Measurements from ENCODE around the gene FAM9B.

The FAM9B gene

DNA sequence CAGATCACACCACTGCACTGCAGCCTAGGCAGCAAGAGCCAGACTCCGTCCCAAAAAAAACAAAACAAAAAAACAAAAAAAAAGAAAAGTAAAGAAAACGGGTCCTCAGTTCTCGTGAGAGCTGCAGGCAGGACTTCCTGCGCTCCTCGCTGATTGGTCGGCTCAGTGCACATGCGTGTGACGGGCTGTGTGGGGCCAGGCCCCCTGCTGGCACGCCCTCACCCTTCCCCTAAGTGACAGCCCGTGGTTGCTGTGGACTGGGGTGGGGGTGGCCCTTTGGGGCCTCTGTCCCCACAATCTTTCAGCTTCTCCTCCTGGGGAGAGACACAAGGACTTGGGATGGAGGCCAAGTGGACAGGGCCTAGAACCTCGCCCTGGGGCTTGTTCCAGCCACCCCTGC is at the start of gene FAM9B:
FAM9B (minus strand) TSS at position 139 of the 400 bp plus-strand sequence. CDS start 1,141 bp downstream, outside the sequence.
- H3K4me3 ChIP-seq (ENCODE audit: low read depth, low read length) = no peak within 1 kb of the TSS

DNA sequence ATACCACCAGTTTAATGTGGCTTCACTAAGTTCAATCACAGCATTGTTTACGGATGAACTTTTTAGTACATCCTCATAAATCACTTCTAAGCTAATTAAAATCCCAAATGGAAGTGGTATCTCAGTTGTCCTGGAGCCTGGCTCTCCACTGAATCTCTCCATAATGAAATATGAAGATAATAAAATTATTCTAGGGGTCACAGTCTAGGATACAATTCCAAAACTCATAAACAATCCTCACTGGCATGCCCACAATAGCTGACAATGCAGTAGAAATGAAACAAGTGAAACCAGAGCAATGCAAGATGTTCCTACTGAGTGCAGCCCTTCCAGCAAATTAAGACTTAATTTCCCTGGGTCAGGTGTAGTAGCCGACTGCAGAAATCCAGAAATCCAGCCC is 47.3 kb upstream of the FAM9B start:
- TF ChIP-seq, protein P1, sequence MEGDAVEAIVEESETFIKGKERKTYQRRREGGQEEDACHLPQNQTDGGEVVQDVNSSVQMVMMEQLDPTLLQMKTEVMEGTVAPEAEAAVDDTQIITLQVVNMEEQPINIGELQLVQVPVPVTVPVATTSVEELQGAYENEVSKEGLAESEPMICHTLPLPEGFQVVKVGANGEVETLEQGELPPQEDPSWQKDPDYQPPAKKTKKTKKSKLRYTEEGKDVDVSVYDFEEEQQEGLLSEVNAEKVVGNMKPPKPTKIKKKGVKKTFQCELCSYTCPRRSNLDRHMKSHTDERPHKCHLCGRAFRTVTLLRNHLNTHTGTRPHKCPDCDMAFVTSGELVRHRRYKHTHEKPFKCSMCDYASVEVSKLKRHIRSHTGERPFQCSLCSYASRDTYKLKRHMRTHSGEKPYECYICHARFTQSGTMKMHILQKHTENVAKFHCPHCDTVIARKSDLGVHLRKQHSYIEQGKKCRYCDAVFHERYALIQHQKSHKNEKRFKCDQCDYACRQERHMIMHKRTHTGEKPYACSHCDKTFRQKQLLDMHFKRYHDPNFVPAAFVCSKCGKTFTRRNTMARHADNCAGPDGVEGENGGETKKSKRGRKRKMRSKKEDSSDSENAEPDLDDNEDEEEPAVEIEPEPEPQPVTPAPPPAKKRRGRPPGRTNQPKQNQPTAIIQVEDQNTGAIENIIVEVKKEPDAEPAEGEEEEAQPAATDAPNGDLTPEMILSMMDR (IDR thresholded peaks at IDR 0.05; ENCODE audit: low read depth, low read length) = no peak

More for the DNA sequence above, at the start of gene FAM9B:
- TF ChIP-seq, protein P1 (IDR thresholded peaks at IDR 0.05; ENCODE audit: low read depth, low read length) = no peak

DNA sequence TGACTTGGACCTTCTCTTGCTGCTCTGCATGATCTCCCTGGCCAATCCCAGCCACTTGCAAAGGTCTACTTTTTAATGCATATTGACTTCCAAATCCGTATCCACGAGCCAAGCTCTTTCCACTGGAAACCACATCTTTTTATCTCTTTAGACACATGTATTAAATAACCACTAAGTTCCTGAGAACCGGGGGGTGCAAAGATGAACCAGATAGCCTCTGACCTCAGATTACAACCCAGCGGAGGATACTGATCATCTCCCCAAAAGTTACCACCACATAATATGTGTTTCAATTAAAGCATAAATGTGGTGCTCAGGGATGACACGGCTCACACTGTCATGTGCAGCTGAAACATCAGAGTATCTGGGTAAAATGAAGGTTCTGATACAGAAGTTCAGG is 40.4 kb upstream of the FAM9B start:
- TF ChIP-seq, protein P1 (IDR thresholded peaks at IDR 0.05; ENCODE audit: low read depth, low read length) = no peak
- no peak overlapping the region for H3K4me3 ChIP-seq (ENCODE audit: low read depth, low read length)

More for the DNA sequence above, 47.3 kb upstream of the FAM9B start:
- H3K4me3 ChIP-seq (ENCODE audit: low read depth, low read length) = no peak overlapping the region

DNA sequence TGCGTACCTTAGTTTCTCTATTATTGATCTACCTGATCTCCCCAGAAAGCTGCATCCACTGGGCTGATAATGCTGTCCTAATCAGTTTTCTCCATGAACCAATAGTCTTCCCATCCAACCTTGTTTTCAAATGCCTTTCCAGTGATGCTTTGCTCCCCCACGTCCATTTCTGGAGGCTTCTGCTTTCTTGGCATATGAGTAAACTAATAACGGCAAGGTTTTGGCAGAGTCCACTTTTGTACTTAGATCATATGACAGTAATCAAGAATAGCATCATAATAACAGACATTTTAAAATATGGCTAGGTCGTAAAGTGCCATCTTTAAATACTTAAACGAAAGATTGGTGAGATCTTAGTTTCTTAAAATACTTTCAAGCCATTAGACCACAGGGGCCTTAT is 38.4 kb upstream of the FAM9B start:
- no peak overlapping the region for H3K4me3 ChIP-seq (ENCODE audit: low read depth, low read length)
- TF ChIP-seq, protein P1 (IDR thresholded peaks at IDR 0.05; ENCODE audit: low read depth, low read length) = no peak

DNA sequence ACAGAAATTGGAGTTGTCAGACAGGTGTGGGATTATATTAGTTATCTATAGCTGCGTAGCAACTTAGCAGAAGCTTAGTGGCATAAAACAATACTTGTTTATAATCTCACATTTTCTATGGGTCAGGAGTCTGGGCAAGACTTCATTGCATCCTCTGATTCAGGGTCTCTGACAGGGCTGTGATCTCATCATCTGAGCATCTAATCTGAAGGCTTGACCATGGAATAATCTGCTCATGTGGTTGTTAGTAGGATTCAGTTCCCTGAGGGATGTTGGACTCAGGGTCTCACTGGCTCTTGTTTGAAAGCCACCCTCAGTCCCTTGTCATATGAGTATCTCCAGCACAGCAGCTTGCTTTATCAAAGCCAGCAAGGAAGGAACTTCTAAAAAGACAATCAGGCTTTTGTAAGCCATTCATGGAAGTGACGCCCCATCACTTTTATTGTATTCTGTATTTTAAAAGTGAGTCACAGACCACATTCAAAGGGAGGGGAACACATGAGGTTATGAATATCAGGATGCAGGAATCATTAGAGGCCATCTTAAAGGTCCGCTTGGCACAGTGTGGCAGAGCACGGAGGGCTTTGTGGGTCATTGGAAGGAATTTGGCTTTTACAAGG is 37.2 kb upstream of the FAM9B start:
- TF ChIP-seq, protein P1 (IDR thresholded peaks at IDR 0.05; ENCODE audit: low read depth, low read length) = no peak
- H3K4me3 ChIP-seq (ENCODE audit: low read depth, low read length) = no peak overlapping the region

DNA sequence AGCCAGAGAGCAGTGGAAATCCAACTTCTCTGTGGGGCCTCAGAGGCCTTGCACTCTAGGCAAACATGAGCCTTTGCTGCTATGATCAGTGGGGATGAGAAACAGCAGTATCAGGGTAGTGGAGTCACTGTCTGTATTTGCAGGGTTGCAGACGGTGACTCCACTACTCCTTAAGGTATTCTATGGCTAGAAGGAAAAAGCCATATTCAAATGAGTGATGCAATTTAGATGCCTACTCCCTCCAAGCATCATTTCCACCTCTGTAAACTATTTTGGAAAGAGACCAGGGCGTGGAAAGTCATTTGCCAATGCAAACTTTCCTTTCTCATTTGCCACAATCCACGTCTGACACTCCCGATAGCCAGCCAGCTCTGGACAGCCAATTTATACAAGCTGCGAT is 35.6 kb upstream of the FAM9B start:
- no peak overlapping the region for H3K4me3 ChIP-seq (ENCODE audit: low read depth, low read length)
- TF ChIP-seq, protein P1 (IDR thresholded peaks at IDR 0.05; ENCODE audit: low read depth, low read length) = no peak

DNA sequence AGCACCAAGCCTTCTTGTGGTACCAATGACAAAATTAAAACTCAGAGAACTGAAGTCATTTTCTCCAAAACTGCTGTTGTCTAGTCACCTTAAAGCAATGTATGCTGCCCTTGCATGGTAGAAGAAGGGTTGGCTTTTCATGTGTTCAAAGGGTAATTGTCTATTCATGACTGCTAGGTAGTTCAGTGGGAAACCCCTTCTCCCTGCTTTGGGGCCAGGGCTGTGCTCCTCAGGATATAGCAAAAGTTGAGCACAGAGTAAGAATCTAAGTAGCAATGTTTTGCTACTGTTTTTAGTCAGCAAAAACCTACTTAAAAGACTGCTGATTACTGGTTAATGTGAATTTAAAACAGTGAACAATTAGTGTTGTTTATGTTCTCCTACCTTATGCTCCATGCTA is 30.8 kb upstream of the FAM9B start:
- no peak overlapping the region for H3K4me3 ChIP-seq (ENCODE audit: low read depth, low read length)
- TF ChIP-seq, protein P1 (IDR thresholded peaks at IDR 0.05; ENCODE audit: low read depth, low read length) = no peak

All from WI38 (cell line).